Melanocyte of skin (primary cell): ENCODE results near the gene PVR. TPM values are rescaled to one million over a fixed set of nuclear protein-coding genes. Genes with fewer than 3 reads are reported as not detected.

ENCODE experiments used
- total RNA-seq, 2 donors: library from RNA; depleted of rRNA; stranded (reverse); fragments of >200 nt; gene quantifications; 2 replicates each; pipeline ENCODE4 v1.2.3, GENCODE V29; 2012

The PVR gene, protein sequence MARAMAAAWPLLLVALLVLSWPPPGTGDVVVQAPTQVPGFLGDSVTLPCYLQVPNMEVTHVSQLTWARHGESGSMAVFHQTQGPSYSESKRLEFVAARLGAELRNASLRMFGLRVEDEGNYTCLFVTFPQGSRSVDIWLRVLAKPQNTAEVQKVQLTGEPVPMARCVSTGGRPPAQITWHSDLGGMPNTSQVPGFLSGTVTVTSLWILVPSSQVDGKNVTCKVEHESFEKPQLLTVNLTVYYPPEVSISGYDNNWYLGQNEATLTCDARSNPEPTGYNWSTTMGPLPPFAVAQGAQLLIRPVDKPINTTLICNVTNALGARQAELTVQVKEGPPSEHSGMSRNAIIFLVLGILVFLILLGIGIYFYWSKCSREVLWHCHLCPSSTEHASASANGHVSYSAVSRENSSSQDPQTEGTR
- total RNA-seq = 10 to 100 TPM; 32.3 to 59.3 TPM

DNA sequence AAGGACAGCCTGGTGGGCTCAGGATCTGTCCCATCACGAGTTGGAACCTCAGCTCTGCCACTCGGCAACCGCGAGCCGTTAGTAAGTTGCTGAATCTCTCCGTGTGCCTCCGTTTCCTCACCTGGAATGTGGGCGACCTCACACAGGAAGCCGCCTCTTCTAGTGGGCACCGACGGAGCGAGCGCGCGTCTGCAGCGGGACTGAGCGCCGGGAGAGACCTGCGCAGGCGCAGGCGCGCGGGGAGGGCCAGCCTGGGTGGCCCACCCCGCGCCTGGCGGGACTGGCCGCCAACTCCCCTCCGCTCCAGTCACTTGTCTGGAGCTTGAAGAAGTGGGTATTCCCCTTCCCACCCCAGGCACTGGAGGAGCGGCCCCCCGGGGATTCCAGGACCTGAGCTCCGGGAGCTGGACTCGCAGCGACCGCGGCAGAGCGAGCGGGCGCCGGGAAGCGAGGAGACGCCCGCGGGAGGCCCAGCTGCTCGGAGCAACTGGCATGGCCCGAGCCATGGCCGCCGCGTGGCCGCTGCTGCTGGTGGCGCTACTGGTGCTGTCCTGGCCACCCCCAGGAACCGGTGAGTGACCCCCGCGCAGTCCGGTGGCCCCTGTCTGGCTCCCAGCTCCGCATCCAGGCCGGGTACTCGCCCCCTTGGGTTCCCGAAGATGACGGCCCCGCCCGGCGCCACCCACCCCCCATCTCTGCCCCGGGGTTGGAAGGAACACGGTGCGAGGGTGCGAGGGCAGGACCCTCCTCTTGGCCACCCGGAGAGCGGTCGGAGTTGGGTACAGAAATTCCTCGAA, at the start of gene PVR:
Gene PVR, plus strand, starts transcription at position 306 of the 797 bp plus-strand sequence. Its CDS starts 187 bp downstream, at position 493.

DNA sequence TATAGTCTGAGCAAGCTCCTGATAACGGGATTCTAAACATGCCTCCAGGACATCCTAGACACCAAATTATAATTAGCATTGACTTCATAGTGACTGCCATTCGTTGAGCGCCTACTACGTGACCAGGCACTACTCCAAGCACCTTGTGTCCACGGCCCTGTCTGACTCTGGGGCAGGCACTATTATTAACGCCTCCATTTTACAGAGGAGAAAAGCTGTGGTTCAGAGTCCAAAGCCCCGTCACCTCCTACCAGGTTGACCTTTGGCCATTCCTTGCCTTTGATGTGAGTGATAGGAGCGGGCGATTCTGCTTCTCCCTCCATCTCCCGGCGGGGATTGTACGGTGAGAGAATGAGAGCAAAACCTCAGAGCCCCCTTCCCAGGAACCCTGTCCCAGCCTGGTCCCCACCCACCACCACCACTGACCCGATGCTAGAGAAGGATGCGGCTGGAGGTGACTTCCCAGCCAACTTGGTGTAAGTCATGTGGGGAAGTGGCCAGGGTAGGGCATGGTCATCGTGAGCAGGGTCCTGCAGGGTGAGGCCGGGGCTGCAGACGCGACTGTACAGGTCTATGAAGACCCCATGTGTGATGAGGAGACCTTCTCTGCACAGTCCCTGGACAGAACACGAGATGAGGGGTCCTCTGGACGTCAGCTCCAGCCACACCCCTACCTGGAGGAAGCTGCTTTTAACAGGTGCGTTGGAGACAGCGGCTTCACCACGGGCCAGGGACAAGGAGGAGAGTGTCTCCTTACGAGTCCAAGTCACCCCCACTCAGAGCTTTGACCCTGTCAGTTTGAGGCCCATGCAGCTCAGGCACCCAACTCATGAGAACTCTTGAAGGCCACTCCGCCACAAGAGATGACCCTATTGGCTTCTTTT, 30.2 kb upstream of the PVR start, which contains the start of gene IGSF23:
Gene IGSF23, plus strand, starts transcription at position 269 of the 884 bp plus-strand sequence. Its CDS starts 83 bp downstream, at position 352.

DNA sequence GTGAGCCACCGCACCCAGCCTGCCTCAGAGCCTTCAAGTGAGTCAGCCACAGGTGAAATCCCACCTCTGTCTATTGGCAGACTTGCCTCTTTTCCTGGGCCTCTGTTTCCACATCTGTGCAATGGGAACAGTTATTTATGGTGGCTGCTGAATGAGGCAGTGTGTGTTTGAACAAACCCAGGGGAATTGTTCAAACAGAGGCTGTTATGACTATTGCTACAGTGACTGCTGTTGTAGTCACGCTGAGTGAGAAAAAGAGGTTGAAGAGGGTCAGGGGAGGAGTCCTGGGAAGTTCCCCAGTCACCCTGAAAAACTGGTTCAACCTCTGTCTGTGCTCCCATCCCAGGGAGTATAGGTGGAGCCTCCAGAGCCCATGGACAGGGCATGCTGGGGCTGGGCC, 27.7 kb downstream of the PVR start, which contains the start of gene CEACAM19:
Gene CEACAM19, plus strand, starts transcription at position 83 of the 400 bp plus-strand sequence. CDS start 450 bp downstream, outside the sequence.

DNA sequence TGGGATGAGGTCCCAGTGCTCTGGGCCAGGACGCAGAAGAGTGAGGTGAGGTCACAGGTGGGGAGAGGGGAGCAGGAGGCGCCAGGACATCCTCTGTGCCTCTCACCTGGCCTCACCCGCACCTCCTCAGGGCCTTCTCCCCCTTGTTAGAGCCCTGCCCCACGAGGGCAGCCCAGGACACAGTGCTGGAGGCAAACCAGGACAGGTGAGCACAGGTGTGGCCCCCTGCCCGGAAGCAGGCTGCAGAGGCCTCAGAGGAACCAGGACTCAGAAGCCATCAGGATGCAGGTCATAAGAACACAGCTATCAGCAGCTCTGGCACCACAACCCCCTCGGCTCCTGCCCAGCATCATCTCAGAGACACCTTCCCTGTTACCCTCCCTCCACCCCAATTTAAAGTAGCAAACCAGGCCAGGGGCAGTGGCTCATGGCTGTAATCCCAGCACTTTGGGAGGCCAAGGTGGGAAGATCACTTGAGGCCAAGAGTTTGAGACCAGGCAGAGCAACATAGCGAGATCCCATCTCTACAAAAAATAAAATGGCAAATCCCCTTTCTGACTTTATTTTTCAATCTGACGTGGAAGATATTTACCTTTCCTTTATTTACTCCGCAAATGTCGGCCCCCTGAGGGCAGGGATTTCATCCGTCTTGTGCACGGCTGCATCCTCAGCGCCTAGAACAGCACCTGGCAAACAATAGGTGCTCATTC, 54.9 kb downstream of the PVR start, which contains the start of gene CEACAM16:
Gene CEACAM16, plus strand, starts transcription at position 660 of the 710 bp plus-strand sequence. CDS start 2,306 bp downstream, outside the sequence.

Other genes starting within 250 kb of the PVR start
- gene ZNF285, start 242.3 kb upstream of the PVR start, total RNA-seq = 1 to 10 TPM; 1.3 to 1.7 TPM
- gene ZNF229, start 195.4 kb upstream of the PVR start, total RNA-seq = 1 to 10 TPM; 5.5 to 8.0 TPM
- gene ZNF180, start 143.4 kb upstream of the PVR start, total RNA-seq = 1 to 10 TPM; 6.0 to 6.9 TPM
- not detected for gene CEACAM20, start 114.2 kb upstream of the PVR start, total RNA-seq
- not detected for gene IGSF23, start 30.3 kb upstream of the PVR start, total RNA-seq
- 1 to 10 TPM in 1 of 2 donors, under 1 TPM in 1; 0.33 to 1.4 TPM for gene CEACAM19, start 27.6 kb downstream of the PVR start, total RNA-seq
- gene CEACAM16, start 55.2 kb downstream of the PVR start, total RNA-seq = not detected
- gene BCL3, start 104.8 kb downstream of the PVR start, total RNA-seq = 1 to 10 TPM; 4.0 to 7.2 TPM
- gene CBLC, start 134.0 kb downstream of the PVR start, total RNA-seq = not detected
- gene BCAM, start 165.2 kb downstream of the PVR start, total RNA-seq = under 1 TPM; 0.67 to 0.69 TPM
- 10 to 100 TPM; 60.9 to 68.3 TPM for gene NECTIN2, start 202.4 kb downstream of the PVR start, total RNA-seq
- 100 to 1,000 TPM in 1 of 2 donors, 10 to 100 TPM in 1; 68.5 to 114 TPM for gene TOMM40, start 247.3 kb downstream of the PVR start, total RNA-seq